Mesenchymal stem cell (in vitro differentiated cells and primary cell): ENCODE results near the gene ITPKC.
A peak's percentile ranks its signal among the peaks of the same experiment; 100 is the strongest.

Experiments
- DNase-seq: peaks from one replicate; pipeline ENCODE4 v3.0.0-alpha.2; 2013
- H2AFZ ChIP-seq: one replicate; pipeline ENCODE4 v1.6.1; 2013; ENCODE audit warnings: low read depth, mild to moderate bottlenecking, control low read depth, inconsistent platforms, low read length, moderate library complexity
- H2AK5ac ChIP-seq: 2 replicates; pipeline ENCODE4 v1.6.1; 2013; ENCODE audit warnings: low read length, moderate library complexity, mild to moderate bottlenecking, inconsistent platforms; ENCODE audit not compliant: severe bottlenecking
- H2BK120ac ChIP-seq: one replicate; pipeline ENCODE4 v1.6.1; 2013; ENCODE audit warnings: low read depth, mild to moderate bottlenecking, inconsistent platforms, low read length, moderate library complexity
- H2BK12ac ChIP-seq, 2 experiments: one replicate each; pipeline ENCODE4 v1.6.1; 2013; ENCODE audit warnings: inconsistent platforms in 2 of 2, low read length in 2 of 2, mild to moderate bottlenecking in 2 of 2, moderate library complexity in 2 of 2, control low read depth in 1 of 2
- H2BK15ac ChIP-seq: one replicate; pipeline ENCODE4 v1.6.1; 2013; ENCODE audit warnings: mild to moderate bottlenecking, low read depth, inconsistent platforms; ENCODE audit not compliant: poor library complexity, severe bottlenecking
- H2BK5ac ChIP-seq: 2 replicates; pipeline ENCODE4 v1.6.1; 2013; ENCODE audit warnings: low read depth, mild to moderate bottlenecking, low read length, control low read depth, inconsistent platforms; ENCODE audit not compliant: poor library complexity, severe bottlenecking
- H3K14ac ChIP-seq, 2 experiments: one replicate each; pipeline ENCODE4 v1.6.1; 2013; ENCODE audit warnings: inconsistent platforms in 2 of 2, low read length in 2 of 2, control low read depth in 1 of 2, mild to moderate bottlenecking in 1 of 2, moderate library complexity in 1 of 2
- H3K18ac ChIP-seq, 2 experiments: one replicate each; pipeline ENCODE4 v1.6.1; 2013; ENCODE audit warnings: inconsistent platforms in 2 of 2, low read length in 2 of 2, control low read depth in 1 of 2, low read depth in 1 of 2, mild to moderate bottlenecking in 1 of 2
- H3K23ac ChIP-seq, 2 experiments: one replicate each; pipeline ENCODE4 v1.6.1; 2013; ENCODE audit warnings: inconsistent platforms in 2 of 2, low read length in 2 of 2, mild to moderate bottlenecking in 2 of 2, moderate library complexity in 2 of 2, control low read depth in 1 of 2
- H3K27ac ChIP-seq: 2 replicates; pipeline ENCODE4 v1.5.1; 2013; ENCODE audit warnings: mild to moderate bottlenecking, moderate library complexity, low read length, control low read depth, inconsistent platforms; ENCODE audit not compliant: poor library complexity, severe bottlenecking
- H3K27me3 ChIP-seq, 2 experiments: 2 replicates each; pipeline versions ENCODE4 v1.6.1 to v1.7.0; 2013; ENCODE audit warnings: low read length in 2 of 2, mild to moderate bottlenecking in 2 of 2, moderate library complexity in 2 of 2, control low read depth in 1 of 2, inconsistent platforms in 1 of 2; ENCODE audit not compliant: control insufficient read depth in 1 of 2, insufficient read depth in 1 of 2
- H3K36me3 ChIP-seq, 2 experiments: 2 replicates each; pipeline versions ENCODE4 v1.6.1 to v1.7.0; 2013; ENCODE audit warnings: low read length in 2 of 2, control low read depth in 1 of 2, inconsistent platforms in 1 of 2, low read depth in 1 of 2, mild to moderate bottlenecking in 1 of 2; ENCODE audit not compliant: insufficient read depth in 2 of 2, control insufficient read depth in 1 of 2
- H3K4ac ChIP-seq, 2 experiments: one replicate each; pipeline ENCODE4 v1.6.1; 2013; ENCODE audit warnings: inconsistent platforms in 2 of 2, low read length in 2 of 2, mild to moderate bottlenecking in 2 of 2, moderate library complexity in 2 of 2, control low read depth in 1 of 2, low read depth in 1 of 2
- H3K4me1 ChIP-seq: 2 replicates; pipeline ENCODE4 v1.6.1; 2013; ENCODE audit warnings: low read depth, low read length, control low read depth; ENCODE audit not compliant: control insufficient read depth, insufficient read depth
- H3K4me2 ChIP-seq: 2 replicates; pipeline ENCODE4 v1.6.1; 2013; ENCODE audit warnings: low read length, mild to moderate bottlenecking, inconsistent platforms; ENCODE audit not compliant: poor library complexity, severe bottlenecking
- H3K4me3 ChIP-seq, 2 experiments: 2 replicates each; pipeline versions ENCODE4 v1.5.1 to v1.7.0; 2013; ENCODE audit warnings: low read length in 2 of 2, mild to moderate bottlenecking in 2 of 2, control low read depth in 1 of 2, low read depth in 1 of 2; ENCODE audit not compliant: insufficient read depth in 1 of 2
- H3K79me1 ChIP-seq: replicated peaks from 2 replicates; pipeline ENCODE4 v1.6.1; 2013; ENCODE audit warnings: mild to moderate bottlenecking, control low read depth, low read length, inconsistent platforms; ENCODE audit not compliant: poor library complexity, severe bottlenecking
- H3K9ac ChIP-seq: 2 replicates; pipeline ENCODE4 v1.7.0; 2013; ENCODE audit warnings: mild to moderate bottlenecking, low read length, moderate library complexity
- H3K9me3 ChIP-seq: 2 replicates; pipeline ENCODE4 v1.7.0; 2013; ENCODE audit warnings: mild to moderate bottlenecking, low read length; ENCODE audit not compliant: control insufficient read depth
- H4K8ac ChIP-seq: one replicate; pipeline ENCODE4 v1.6.1; 2013; ENCODE audit warnings: inconsistent platforms, mild to moderate bottlenecking, low read length, moderate library complexity
- H4K91ac ChIP-seq: one replicate; pipeline ENCODE4 v1.6.1; 2013; ENCODE audit warnings: mild to moderate bottlenecking, low read length, inconsistent platforms
- WGBS: methylation state at CpG from one replicate; pipeline ENCODE4 v1.1.7; 2013; ENCODE audit warnings: mixed read lengths; 5-methylcytosine and 5-hydroxymethylcytosine counted together

The ITPKC gene

GRCh38 chr19:40697007-40697406, 19.9 kb upstream of the ITPKC start:
- Histone ChIP-seq H2AK5ac (no peak overlapping the region), H2BK5ac (no peak overlapping the region), H3K14ac (no peak overlapping the region), H2AFZ (no peak overlapping the region), H3K9me3 (no peaks in the 10 kb centered on the region), H3K79me1 (no peaks in the 10 kb centered on the region), H3K4me1 (peaks cover 6% of the 10 kb centered on the region), H4K8ac (no peak overlapping the region), H3K4me3 (no peak overlapping the region), H4K91ac (no peak overlapping the region), H3K4ac (no peak overlapping the region), H2BK120ac (no peak overlapping the region), H3K23ac (no peak overlapping the region), H3K36me3 (peaks cover 52 to 73% of the 10 kb centered on the region in 2 experiments), H3K4me2 (no peak overlapping the region), H2BK15ac (no peak overlapping the region), H3K27ac (no peak overlapping the region), H2BK12ac (no peak overlapping the region), H3K9ac (no peak overlapping the region), H3K18ac (no peak overlapping the region), H3K27me3 (no peaks in the 10 kb centered on the region)
- WGBS: 98% methylated on average over 4 of the region's 6 CpGs
- DNase-seq: no peak

- Histone ChIP-seq H2BK120ac (no peak overlapping the region), H3K4ac (no peak overlapping the region), H3K4me1 (peaks cover 6% of the 10 kb centered on the region), H4K8ac (no peak overlapping the region), H3K4me2 (no peak overlapping the region), H4K91ac (no peak overlapping the region), H3K79me1 (peaks cover 9% of the 10 kb centered on the region), H3K36me3 (peaks cover 68 to 75% of the 10 kb centered on the region in 2 experiments), H3K4me3 (no peak overlapping the region), H3K27me3 (no peaks in the 10 kb centered on the region), H2BK15ac (no peak overlapping the region), H2AK5ac (no peak overlapping the region), H3K27ac (no peak overlapping the region), H3K9ac (no peak overlapping the region), H3K18ac (no peak overlapping the region), H2BK5ac (no peak overlapping the region), H2BK12ac (no peak overlapping the region), H3K9me3 (no peaks in the 10 kb centered on the region), H3K23ac (no peak overlapping the region), H3K14ac (no peak overlapping the region), H2AFZ (no peak overlapping the region)
- 94% methylated on average over 9 of the region's 9 CpGs for WGBS
- DNase-seq: no peak
These were observed 16.8 kb upstream of the ITPKC start for GRCh38 chr19:40700083-40700482.

GRCh38 chr19:40701758-40702157, 15.2 kb upstream of the ITPKC start:
- Histone ChIP-seq H3K9me3 (no peaks in the 10 kb centered on the region), H3K18ac (no peak overlapping the region), H2BK12ac (no peak overlapping the region), H4K8ac (no peak overlapping the region), H3K9ac (no peak overlapping the region), H3K36me3 (peaks cover 59 to 77% of the 10 kb centered on the region in 2 experiments), H2BK120ac (no peak overlapping the region), H3K79me1 (peaks cover 15% of the 10 kb centered on the region), H2AFZ (no peak overlapping the region), H4K91ac (no peak overlapping the region), H3K27me3 (no peaks in the 10 kb centered on the region), H3K4me2 (no peak overlapping the region), H2AK5ac (no peak overlapping the region), H3K4ac (no peak overlapping the region), H3K27ac (no peak overlapping the region), H2BK5ac (no peak overlapping the region), H3K4me3 (no peak overlapping the region), H2BK15ac (no peak overlapping the region), H3K23ac (no peak overlapping the region), H3K4me1 (peaks cover 7% of the 10 kb centered on the region), H3K14ac (no peak overlapping the region)
- DNase-seq: no peak
- 97% methylated on average over 5 of the region's 6 CpGs for WGBS

- no peak overlapping the region for H3K4me2 ChIP-seq
- no peak overlapping the region for H2AK5ac ChIP-seq
- peaks cover 62 to 74% of the 10 kb centered on the region in 2 experiments for H3K36me3 ChIP-seq
- no peaks in the 10 kb centered on the region for H3K27me3 ChIP-seq
- H3K79me1 ChIP-seq: peaks cover 15% of the 10 kb centered on the region
- H2BK120ac ChIP-seq: no peak overlapping the region
- H3K4me3 ChIP-seq: no peak overlapping the region
- no peak overlapping the region for H2BK5ac ChIP-seq
- H3K9ac ChIP-seq: no peak overlapping the region
- WGBS: 73% methylated on average over 18 of the region's 18 CpGs
- no peak overlapping the region for H2AFZ ChIP-seq
- no peak overlapping the region for H3K23ac ChIP-seq
- no peak overlapping the region for H2BK12ac ChIP-seq
- H3K9me3 ChIP-seq: no peaks in the 10 kb centered on the region
- H2BK15ac ChIP-seq: peak overlapping the region; percentile 46
- H3K27ac ChIP-seq: no peak overlapping the region
- peak; percentile 28 for DNase-seq
- peak overlapping the region; percentile 21 for H4K91ac ChIP-seq
- no peak overlapping the region for H3K14ac ChIP-seq
- no peak overlapping the region for H3K18ac ChIP-seq
- H4K8ac ChIP-seq: peak overlapping the region; percentile 63
- H3K4me1 ChIP-seq: peaks cover 7% of the 10 kb centered on the region
- H3K4ac ChIP-seq: peak overlapping the region in 1 of 2 experiments; percentile 70
These were observed 14.4 kb upstream of the ITPKC start for GRCh38 chr19:40702337-40703012.
